WTC11 (cell line): ENCODE data around the gene TIMM17B. TPM values are rescaled to one million over a fixed set of nuclear protein-coding genes. Genes with fewer than 3 reads are reported as not detected.

Experiments used
- ATAC-seq: fragments of 200-7000 bp; cut with Tn5 transposase; 2 replicates; pipeline ENCODE4 v1.10.0; 2021; ENCODE audit warnings: mild to moderate bottlenecking, moderate library complexity
- CTCF ChIA-PET: fragments of 300-600 bp; sonication (Branson Sonifier 250); formaldehyde crosslinking; loops from one replicate; lab custom pipeline; 2021; ENCODE audit warnings: antibody characterized with exemption; lab: Charles Lee
- POLR2A ChIA-PET: fragments of 350-600 bp; sonication (Branson Sonifier 250); formaldehyde crosslinking; loops from one replicate; lab custom pipeline; 2021; ENCODE audit warnings: antibody characterized with exemption; lab: Charles Lee
- DNase-seq: peaks from one replicate; pipeline ENCODE4 v3.0.0; 2021; ENCODE audit warnings: low spot score
- H3K27ac Mint-ChIP-seq: 2 replicates; pipeline ENCODE4 v1.8.0; 2021; ENCODE audit warnings: mixed read lengths
- H3K27me3 Mint-ChIP-seq: 2 replicates; pipeline ENCODE4 v1.8.0; 2021; ENCODE audit warnings: low read depth, mild to moderate bottlenecking, moderate library complexity, mixed read lengths
- H3K36me3 Mint-ChIP-seq: 2 replicates; pipeline ENCODE4 v1.8.0; 2021; ENCODE audit warnings: mixed read lengths
- H3K4me1 Mint-ChIP-seq: 2 replicates; pipeline ENCODE4 v1.8.0; 2022; ENCODE audit warnings: mixed read lengths
- H3K4me3 Mint-ChIP-seq: 2 replicates; pipeline ENCODE4 v1.8.0; 2021; ENCODE audit warnings: mild to moderate bottlenecking, moderate library complexity, mixed read lengths
- H3K9me3 Mint-ChIP-seq: 2 replicates; pipeline ENCODE4 v1.8.0; 2021; ENCODE audit warnings: mixed read lengths
- EMX1 ChIP-seq: fragments of 250-450 bp; sonication (Bioruptor Pico); IDR thresholded peaks from 2 replicates; pipeline ENCODE4 v1.8.0; 2021; ENCODE audit warnings: mild to moderate bottlenecking
- FOXK1 ChIP-seq: sonication (generic); formaldehyde crosslinking; IDR thresholded peaks from 2 replicates; pipeline ENCODE4 v1.8.0; 2022; ENCODE audit warnings: mild to moderate bottlenecking, moderate library complexity, missing genetic modification reagents
- GABPB1 ChIP-seq: sonication (generic); formaldehyde crosslinking; IDR thresholded peaks from 2 replicates; pipeline ENCODE4 v1.8.1; 2023; ENCODE audit warnings: mild to moderate bottlenecking, missing genetic modification reagents
- GRHL2 ChIP-seq: fragments of 250-450 bp; sonication (Bioruptor Pico); IDR thresholded peaks from 2 replicates; pipeline ENCODE4 v1.8.0; 2022; ENCODE audit warnings: mild to moderate bottlenecking, moderate library complexity; ENCODE audit not compliant: insufficient replicate concordance, severe bottlenecking
- JUN ChIP-seq: sonication (generic); formaldehyde crosslinking; IDR thresholded peaks from 2 replicates; pipeline ENCODE4 v1.8.0; 2023; ENCODE audit warnings: mild to moderate bottlenecking, missing genetic modification reagents
- KAT7 ChIP-seq: sonication (generic); formaldehyde crosslinking; IDR thresholded peaks from 2 replicates; pipeline ENCODE4 v1.8.1; 2023; ENCODE audit warnings: missing genetic modification reagents, mild to moderate bottlenecking, borderline replicate concordance
- NR2C2 ChIP-seq: sonication (generic); formaldehyde crosslinking; IDR thresholded peaks from 2 replicates; pipeline ENCODE4 v1.8.0; 2022; ENCODE audit warnings: mild to moderate bottlenecking, missing genetic modification reagents
- PRRX2 ChIP-seq: fragments of 250-450 bp; sonication (Bioruptor Pico); IDR thresholded peaks from 2 replicates; pipeline ENCODE4 v1.8.0; 2021; ENCODE audit warnings: mild to moderate bottlenecking
- TCF7 ChIP-seq: sonication (generic); formaldehyde crosslinking; IDR thresholded peaks from 2 replicates; pipeline ENCODE4 v1.8.0; 2022; ENCODE audit warnings: mild to moderate bottlenecking, low read depth, missing genetic modification reagents, moderate library complexity
- ZNF671 ChIP-seq: fragments of 250-450 bp; sonication (Bioruptor Pico); IDR thresholded peaks from 2 replicates; pipeline ENCODE4 v1.8.0; 2021; ENCODE audit warnings: mild to moderate bottlenecking
- total RNA-seq: library from RNA; stranded (reverse); gene quantifications from 3 replicates; pipeline ENCODE4 v1.2.3, GENCODE V29; 2021
- TF ChIP-seq, protein P1 (sequence below): fragments of 250-450 bp; sonication (Bioruptor Pico); IDR thresholded peaks from 2 replicates; pipeline ENCODE4 v1.9.0; 2021; ENCODE audit warnings: mild to moderate bottlenecking, borderline replicate concordance
- TF ChIP-seq, protein P2 (sequence below): sonication (generic); formaldehyde crosslinking; IDR thresholded peaks from 2 replicates; pipeline ENCODE4 v1.8.0; 2022; ENCODE audit warnings: mild to moderate bottlenecking, missing genetic modification reagents
- TF ChIP-seq, protein P3 (sequence below): sonication (generic); formaldehyde crosslinking; IDR thresholded peaks from 2 replicates; pipeline ENCODE4 v1.8.0; 2022; ENCODE audit warnings: mild to moderate bottlenecking, missing genetic modification reagents
- TF ChIP-seq, protein P4 (sequence below): sonication (generic); formaldehyde crosslinking; IDR thresholded peaks from 2 replicates; pipeline ENCODE4 v1.8.1; 2023; ENCODE audit warnings: mild to moderate bottlenecking, missing genetic modification reagents, moderate library complexity
- TF ChIP-seq, protein P5 (sequence below): sonication (generic); formaldehyde crosslinking; IDR thresholded peaks from 2 replicates; pipeline ENCODE4 v1.8.0; 2023; ENCODE audit warnings: missing genetic modification reagents
- TF ChIP-seq, protein P6 (sequence below): sonication (generic); formaldehyde crosslinking; IDR thresholded peaks from 2 replicates; pipeline ENCODE4 v1.8.1; 2022; ENCODE audit warnings: low read depth, mild to moderate bottlenecking, moderate library complexity, missing genetic modification reagents, borderline replicate concordance
- TF ChIP-seq, protein P7 (sequence below): sonication (generic); formaldehyde crosslinking; IDR thresholded peaks from 2 replicates; pipeline ENCODE4 v1.8.0; 2023; ENCODE audit warnings: missing genetic modification reagents, mild to moderate bottlenecking, borderline replicate concordance

TIMM17B gene
- total RNA-seq, 1 experiment from 2014 or later, result 99.6 TPM

DNA sequence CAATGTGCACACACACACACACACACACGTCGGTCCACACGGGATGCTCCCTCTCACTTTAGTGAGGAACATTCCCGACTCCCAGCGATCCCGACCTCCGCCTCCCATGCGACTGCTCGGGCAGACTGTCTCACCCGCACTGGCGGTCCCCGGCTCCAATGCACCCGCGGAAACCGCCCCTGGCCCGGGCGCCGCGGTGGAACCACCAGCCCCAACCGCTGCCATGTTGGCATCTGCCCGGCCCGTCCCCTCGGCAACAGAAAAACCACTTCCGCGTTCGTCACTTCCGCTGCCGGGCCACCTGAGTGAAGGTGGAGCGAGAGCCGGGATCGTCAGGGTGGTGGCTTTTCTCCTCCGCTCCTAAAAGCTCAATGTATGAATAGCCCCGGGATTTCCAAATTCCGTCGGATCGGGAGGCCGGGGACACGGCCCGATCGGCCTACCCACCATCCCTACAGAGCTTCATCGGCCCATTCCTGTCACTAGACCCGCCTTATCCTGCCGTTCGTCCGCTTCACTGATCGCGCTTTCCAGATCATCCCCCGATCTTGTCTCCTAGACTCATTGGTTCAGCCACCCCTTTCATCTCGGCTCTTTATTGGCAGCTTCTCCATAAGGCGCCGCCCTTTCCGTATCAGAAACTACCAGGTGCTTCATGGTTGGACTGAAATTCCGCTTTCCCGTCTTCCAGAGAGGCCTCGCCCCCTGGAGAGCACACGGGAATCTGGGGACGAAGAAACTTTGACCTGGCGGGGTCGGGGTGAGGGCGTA is 14.0 kb upstream of the TIMM17B start, which contains the start of gene SLC35A2:
Gene SLC35A2 (minus strand): TSS at position 235 of the 771 bp plus-strand sequence. CDS start 10 bp downstream, at position 225.
- ChIA-PET POLR2A (interaction anchor here (0.6 to 2.3 kb wide), 10 partner anchors 8 to 258 kb away, joined by 3 to 11 read pairs (median 4); partner anchors contain the start of genes HDAC6, PQBP1 and TIMM17B), CTCF (interaction anchor here (0.9 to 1.5 kb wide), 8 partner anchors 14 to 280 kb away, joined by 3 to 6 read pairs (median 4); partner anchors contain the start of genes HDAC6, PQBP1 and TIMM17B)
- peaks cover 42% of the 10 kb centered on the region for H3K36me3 Mint-ChIP-seq
- peak within 1 kb of the TSS; percentile 99 for H3K27ac Mint-ChIP-seq
- ATAC-seq (peak; percentile 66), DNase-seq (peak; percentile 79)
- H3K27me3 Mint-ChIP-seq, result no peaks in the 10 kb centered on the region
- peak within 1 kb of the TSS; percentile 94 for H3K4me3 Mint-ChIP-seq
- H3K4me1 Mint-ChIP-seq, result peaks cover 33% of the 10 kb centered on the region
- no peaks in the 10 kb centered on the region for H3K9me3 Mint-ChIP-seq
- TF ChIP-seq, protein P1, sequence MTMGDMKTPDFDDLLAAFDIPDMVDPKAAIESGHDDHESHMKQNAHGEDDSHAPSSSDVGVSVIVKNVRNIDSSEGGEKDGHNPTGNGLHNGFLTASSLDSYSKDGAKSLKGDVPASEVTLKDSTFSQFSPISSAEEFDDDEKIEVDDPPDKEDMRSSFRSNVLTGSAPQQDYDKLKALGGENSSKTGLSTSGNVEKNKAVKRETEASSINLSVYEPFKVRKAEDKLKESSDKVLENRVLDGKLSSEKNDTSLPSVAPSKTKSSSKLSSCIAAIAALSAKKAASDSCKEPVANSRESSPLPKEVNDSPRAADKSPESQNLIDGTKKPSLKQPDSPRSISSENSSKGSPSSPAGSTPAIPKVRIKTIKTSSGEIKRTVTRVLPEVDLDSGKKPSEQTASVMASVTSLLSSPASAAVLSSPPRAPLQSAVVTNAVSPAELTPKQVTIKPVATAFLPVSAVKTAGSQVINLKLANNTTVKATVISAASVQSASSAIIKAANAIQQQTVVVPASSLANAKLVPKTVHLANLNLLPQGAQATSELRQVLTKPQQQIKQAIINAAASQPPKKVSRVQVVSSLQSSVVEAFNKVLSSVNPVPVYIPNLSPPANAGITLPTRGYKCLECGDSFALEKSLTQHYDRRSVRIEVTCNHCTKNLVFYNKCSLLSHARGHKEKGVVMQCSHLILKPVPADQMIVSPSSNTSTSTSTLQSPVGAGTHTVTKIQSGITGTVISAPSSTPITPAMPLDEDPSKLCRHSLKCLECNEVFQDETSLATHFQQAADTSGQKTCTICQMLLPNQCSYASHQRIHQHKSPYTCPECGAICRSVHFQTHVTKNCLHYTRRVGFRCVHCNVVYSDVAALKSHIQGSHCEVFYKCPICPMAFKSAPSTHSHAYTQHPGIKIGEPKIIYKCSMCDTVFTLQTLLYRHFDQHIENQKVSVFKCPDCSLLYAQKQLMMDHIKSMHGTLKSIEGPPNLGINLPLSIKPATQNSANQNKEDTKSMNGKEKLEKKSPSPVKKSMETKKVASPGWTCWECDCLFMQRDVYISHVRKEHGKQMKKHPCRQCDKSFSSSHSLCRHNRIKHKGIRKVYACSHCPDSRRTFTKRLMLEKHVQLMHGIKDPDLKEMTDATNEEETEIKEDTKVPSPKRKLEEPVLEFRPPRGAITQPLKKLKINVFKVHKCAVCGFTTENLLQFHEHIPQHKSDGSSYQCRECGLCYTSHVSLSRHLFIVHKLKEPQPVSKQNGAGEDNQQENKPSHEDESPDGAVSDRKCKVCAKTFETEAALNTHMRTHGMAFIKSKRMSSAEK (CRISPR knock-in tag), result peak; percentile 42; the same call in 1 of the 2 replicates
- TF ChIP-seq, protein P2, sequence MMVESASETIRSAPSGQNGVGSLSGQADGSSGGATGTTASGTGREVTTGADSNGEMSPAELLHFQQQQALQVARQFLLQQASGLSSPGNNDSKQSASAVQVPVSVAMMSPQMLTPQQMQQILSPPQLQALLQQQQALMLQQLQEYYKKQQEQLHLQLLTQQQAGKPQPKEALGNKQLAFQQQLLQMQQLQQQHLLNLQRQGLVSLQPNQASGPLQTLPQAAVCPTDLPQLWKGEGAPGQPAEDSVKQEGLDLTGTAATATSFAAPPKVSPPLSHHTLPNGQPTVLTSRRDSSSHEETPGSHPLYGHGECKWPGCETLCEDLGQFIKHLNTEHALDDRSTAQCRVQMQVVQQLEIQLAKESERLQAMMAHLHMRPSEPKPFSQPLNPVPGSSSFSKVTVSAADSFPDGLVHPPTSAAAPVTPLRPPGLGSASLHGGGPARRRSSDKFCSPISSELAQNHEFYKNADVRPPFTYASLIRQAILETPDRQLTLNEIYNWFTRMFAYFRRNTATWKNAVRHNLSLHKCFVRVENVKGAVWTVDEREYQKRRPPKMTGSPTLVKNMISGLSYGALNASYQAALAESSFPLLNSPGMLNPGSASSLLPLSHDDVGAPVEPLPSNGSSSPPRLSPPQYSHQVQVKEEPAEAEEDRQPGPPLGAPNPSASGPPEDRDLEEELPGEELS (CRISPR knock-in tag), result 0 out of 2 replicates have a peak, but pooled peaks have one; percentile 29
- TF ChIP-seq JUN (CRISPR knock-in tag), result no peak; the same call in 1 of the 2 replicates
- TF ChIP-seq, protein P3, sequence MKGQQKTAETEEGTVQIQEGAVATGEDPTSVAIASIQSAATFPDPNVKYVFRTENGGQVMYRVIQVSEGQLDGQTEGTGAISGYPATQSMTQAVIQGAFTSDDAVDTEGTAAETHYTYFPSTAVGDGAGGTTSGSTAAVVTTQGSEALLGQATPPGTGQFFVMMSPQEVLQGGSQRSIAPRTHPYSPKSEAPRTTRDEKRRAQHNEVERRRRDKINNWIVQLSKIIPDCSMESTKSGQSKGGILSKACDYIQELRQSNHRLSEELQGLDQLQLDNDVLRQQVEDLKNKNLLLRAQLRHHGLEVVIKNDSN, result no peak
- peak; percentile 79 for TF ChIP-seq EMX1
- TF ChIP-seq, protein P4, sequence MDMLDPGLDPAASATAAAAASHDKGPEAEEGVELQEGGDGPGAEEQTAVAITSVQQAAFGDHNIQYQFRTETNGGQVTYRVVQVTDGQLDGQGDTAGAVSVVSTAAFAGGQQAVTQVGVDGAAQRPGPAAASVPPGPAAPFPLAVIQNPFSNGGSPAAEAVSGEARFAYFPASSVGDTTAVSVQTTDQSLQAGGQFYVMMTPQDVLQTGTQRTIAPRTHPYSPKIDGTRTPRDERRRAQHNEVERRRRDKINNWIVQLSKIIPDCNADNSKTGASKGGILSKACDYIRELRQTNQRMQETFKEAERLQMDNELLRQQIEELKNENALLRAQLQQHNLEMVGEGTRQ (CRISPR knock-in tag), result 0 out of 2 replicates have a peak, but pooled peaks have one; percentile 32
- TF ChIP-seq ZNF671 (CRISPR knock-in tag), result peak; percentile 58; the same call in 1 of the 2 replicates
- TF ChIP-seq, protein P5, sequence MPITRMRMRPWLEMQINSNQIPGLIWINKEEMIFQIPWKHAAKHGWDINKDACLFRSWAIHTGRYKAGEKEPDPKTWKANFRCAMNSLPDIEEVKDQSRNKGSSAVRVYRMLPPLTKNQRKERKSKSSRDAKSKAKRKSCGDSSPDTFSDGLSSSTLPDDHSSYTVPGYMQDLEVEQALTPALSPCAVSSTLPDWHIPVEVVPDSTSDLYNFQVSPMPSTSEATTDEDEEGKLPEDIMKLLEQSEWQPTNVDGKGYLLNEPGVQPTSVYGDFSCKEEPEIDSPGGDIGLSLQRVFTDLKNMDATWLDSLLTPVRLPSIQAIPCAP (CRISPR knock-in tag), result no peak
- no peak for TF ChIP-seq GRHL2 (CRISPR knock-in tag)
- 0 out of 2 replicates have a peak, but pooled peaks have one; percentile 33 for TF ChIP-seq PRRX2 (CRISPR knock-in tag)
- TF ChIP-seq KAT7 (CRISPR knock-in tag), result no peak
- TF ChIP-seq NR2C2 (CRISPR knock-in tag), result 0 out of 2 replicates have a peak, but pooled peaks have one; percentile 49
- TF ChIP-seq, protein P6, sequence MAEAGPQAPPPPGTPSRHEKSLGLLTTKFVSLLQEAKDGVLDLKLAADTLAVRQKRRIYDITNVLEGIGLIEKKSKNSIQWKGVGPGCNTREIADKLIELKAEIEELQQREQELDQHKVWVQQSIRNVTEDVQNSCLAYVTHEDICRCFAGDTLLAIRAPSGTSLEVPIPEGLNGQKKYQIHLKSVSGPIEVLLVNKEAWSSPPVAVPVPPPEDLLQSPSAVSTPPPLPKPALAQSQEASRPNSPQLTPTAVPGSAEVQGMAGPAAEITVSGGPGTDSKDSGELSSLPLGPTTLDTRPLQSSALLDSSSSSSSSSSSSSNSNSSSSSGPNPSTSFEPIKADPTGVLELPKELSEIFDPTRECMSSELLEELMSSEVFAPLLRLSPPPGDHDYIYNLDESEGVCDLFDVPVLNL, result no peak
- peak; percentile 73; the same call in 1 of the 2 replicates for TF ChIP-seq FOXK1 (CRISPR knock-in tag)
- TF ChIP-seq, protein P7, sequence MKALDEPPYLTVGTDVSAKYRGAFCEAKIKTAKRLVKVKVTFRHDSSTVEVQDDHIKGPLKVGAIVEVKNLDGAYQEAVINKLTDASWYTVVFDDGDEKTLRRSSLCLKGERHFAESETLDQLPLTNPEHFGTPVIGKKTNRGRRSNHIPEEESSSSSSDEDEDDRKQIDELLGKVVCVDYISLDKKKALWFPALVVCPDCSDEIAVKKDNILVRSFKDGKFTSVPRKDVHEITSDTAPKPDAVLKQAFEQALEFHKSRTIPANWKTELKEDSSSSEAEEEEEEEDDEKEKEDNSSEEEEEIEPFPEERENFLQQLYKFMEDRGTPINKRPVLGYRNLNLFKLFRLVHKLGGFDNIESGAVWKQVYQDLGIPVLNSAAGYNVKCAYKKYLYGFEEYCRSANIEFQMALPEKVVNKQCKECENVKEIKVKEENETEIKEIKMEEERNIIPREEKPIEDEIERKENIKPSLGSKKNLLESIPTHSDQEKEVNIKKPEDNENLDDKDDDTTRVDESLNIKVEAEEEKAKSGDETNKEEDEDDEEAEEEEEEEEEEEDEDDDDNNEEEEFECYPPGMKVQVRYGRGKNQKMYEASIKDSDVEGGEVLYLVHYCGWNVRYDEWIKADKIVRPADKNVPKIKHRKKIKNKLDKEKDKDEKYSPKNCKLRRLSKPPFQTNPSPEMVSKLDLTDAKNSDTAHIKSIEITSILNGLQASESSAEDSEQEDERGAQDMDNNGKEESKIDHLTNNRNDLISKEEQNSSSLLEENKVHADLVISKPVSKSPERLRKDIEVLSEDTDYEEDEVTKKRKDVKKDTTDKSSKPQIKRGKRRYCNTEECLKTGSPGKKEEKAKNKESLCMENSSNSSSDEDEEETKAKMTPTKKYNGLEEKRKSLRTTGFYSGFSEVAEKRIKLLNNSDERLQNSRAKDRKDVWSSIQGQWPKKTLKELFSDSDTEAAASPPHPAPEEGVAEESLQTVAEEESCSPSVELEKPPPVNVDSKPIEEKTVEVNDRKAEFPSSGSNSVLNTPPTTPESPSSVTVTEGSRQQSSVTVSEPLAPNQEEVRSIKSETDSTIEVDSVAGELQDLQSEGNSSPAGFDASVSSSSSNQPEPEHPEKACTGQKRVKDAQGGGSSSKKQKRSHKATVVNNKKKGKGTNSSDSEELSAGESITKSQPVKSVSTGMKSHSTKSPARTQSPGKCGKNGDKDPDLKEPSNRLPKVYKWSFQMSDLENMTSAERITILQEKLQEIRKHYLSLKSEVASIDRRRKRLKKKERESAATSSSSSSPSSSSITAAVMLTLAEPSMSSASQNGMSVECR (CRISPR knock-in tag), result 0 out of 2 replicates have a peak, but pooled peaks have one; percentile 23
- peak; percentile 46; the same call in 1 of the 2 replicates for TF ChIP-seq GABPB1 (CRISPR knock-in tag)
- no peak for TF ChIP-seq TCF7 (CRISPR knock-in tag)
